ENCODE results near the gene CREBRF. TPM values are rescaled to one million over a fixed set of nuclear protein-coding genes. Genes with fewer than 3 reads are reported as not detected.

Gene CREBRF
- total and polyA plus RNA-seq, 2 donors (not counting 3 experiments of a cell fraction or from before 2014, with no cell fraction given) = 2.7 to 8.8 TPM

- no peak for TF ChIP-seq MYC (IDR thresholded peaks at IDR 0.05; ENCODE audit: low read depth, low read length)
- no peak for TF ChIP-seq MAX (IDR thresholded peaks at IDR 0.05; ENCODE audit: insufficient read depth, insufficient read length)
- no peak for TF ChIP-seq JUN (IDR thresholded peaks at IDR 0.05; ENCODE audit: borderline replicate concordance, insufficient read depth, insufficient read length, low read depth)
- TF ChIP-seq, protein P1, sequence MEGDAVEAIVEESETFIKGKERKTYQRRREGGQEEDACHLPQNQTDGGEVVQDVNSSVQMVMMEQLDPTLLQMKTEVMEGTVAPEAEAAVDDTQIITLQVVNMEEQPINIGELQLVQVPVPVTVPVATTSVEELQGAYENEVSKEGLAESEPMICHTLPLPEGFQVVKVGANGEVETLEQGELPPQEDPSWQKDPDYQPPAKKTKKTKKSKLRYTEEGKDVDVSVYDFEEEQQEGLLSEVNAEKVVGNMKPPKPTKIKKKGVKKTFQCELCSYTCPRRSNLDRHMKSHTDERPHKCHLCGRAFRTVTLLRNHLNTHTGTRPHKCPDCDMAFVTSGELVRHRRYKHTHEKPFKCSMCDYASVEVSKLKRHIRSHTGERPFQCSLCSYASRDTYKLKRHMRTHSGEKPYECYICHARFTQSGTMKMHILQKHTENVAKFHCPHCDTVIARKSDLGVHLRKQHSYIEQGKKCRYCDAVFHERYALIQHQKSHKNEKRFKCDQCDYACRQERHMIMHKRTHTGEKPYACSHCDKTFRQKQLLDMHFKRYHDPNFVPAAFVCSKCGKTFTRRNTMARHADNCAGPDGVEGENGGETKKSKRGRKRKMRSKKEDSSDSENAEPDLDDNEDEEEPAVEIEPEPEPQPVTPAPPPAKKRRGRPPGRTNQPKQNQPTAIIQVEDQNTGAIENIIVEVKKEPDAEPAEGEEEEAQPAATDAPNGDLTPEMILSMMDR (IDR thresholded peaks at IDR 0.05; ENCODE audit: extremely low read depth in 1 of 2, insufficient read depth in 1 of 2, low read depth in 1 of 2, low read length in 2 of 2) = no peak
- no peak for TF ChIP-seq EZH2 (IDR thresholded peaks at IDR 0.05; ENCODE audit: borderline replicate concordance, low read depth, low read length, severe bottlenecking)
- TF ChIP-seq FOS (IDR thresholded peaks at IDR 0.05; ENCODE audit: borderline replicate concordance, insufficient read depth, low read length) = no peak
- no peak for TF ChIP-seq POLR2A (IDR thresholded peaks at IDR 0.05; ENCODE audit: low read depth, low read length)
- TF ChIP-seq GATA2 (IDR thresholded peaks at IDR 0.05; ENCODE audit: insufficient read depth, insufficient read length, low read depth, low read length) = no peak
- no peak for TF ChIP-seq POLR2AphosphoS5 (IDR thresholded peaks at IDR 0.05; ENCODE audit: insufficient read depth, low read depth, low read length)
- H3K4me2 ChIP-seq (ENCODE audit: insufficient read depth, low read length) = peak overlapping the region; percentile 71
- H3K27me3 ChIP-seq (ENCODE audit: control insufficient read depth in 2 of 2, insufficient read depth in 2 of 2, low read length in 2 of 2) = no peaks in the 10 kb centered on the region
- H3K9ac ChIP-seq (replicated peaks; ENCODE audit: extremely low read depth, insufficient read depth, low read length) = peak overlapping the region; percentile 35
- no peaks in the 10 kb centered on the region for H3K36me3 ChIP-seq (ENCODE audit: control insufficient read depth in 2 of 2, extremely low read depth in 1 of 2, insufficient read depth in 2 of 2, low read length in 2 of 2)
- no TSS peak for BruUV-seq (replicated peaks)
- intact Hi-C loops (cut with micrococcal nuclease) = loop anchor here (5.0 kb wide), 2 partner anchors 237 to 862 kb away; no protein-coding TSS in a partner anchor
- H3K9me3 ChIP-seq (replicated peaks; ENCODE audit: control insufficient read depth, insufficient read depth, low read length) = no peaks in the 10 kb centered on the region
- ChIA-PET CTCF (interaction anchor here (1.5 kb wide), 1 partner anchor 71 kb away, joined by 4 read pairs; no protein-coding TSS in a partner anchor), POLR2A (no interaction called here)
- peaks cover 23% of the 10 kb centered on the region for H3K4me1 ChIP-seq (ENCODE audit: control insufficient read depth, extremely low read depth, insufficient read depth, low read length)
- FAIRE-seq (no peak), DNase-seq (ENCODE audit: low read depth, low spot score) (no peak)
- no peaks in the 10 kb centered on the region for H3K79me2 ChIP-seq (ENCODE audit: control insufficient read depth, insufficient read depth, low read length)
- dilution Hi-C loops (cut with MboI; ENCODE audit: extremely low pct_ligation_motif_present, low sequenced_read_pairs) = no loop called here
- no peaks in the 10 kb centered on the region for H3K9me1 ChIP-seq (replicated peaks; ENCODE audit: control insufficient read depth, extremely low read depth, insufficient read depth, low read length)
- peak overlapping the region; percentile 81 for H2AFZ ChIP-seq (ENCODE audit: low read depth, low read length)
- no peaks in the 10 kb centered on the region for H4K20me1 ChIP-seq (replicated peaks; ENCODE audit: control insufficient read depth, extremely low read depth, insufficient read depth, low read length)
- H3K27ac ChIP-seq (ENCODE audit: insufficient read depth, low read depth, low read length) = no peak overlapping the region
- H3K4me3 ChIP-seq (replicated peaks in 1 of 3; ENCODE audit: insufficient read depth in 1 of 3, low read depth in 1 of 3, low read length in 3 of 3) = peak overlapping the region; percentile 7 to 72 (median 48)
These were observed 970 bp upstream of the CREBRF start for GRCh38 chr5:173055042-173055721.
